A673 (cell line): ENCODE data around the gene ASPG. TPM values are rescaled to one million over a fixed set of nuclear protein-coding genes. Genes with fewer than 3 reads are reported as not detected.
A peak's percentile ranks its signal among the peaks of the same experiment; 100 is the strongest.

ENCODE experiments used
- BruUV-seq: library from RNA; stranded (reverse); fragments of 400-500 nt; replicated peaks from 2 replicates; lab custom pipeline; 2021; lab: Mats Ljungman, UMichigan
- CTCF ChIA-PET: fragments of 300-600 bp; sonication (Branson Sonifier 250); formaldehyde crosslinking; loops from one replicate; lab custom pipeline; 2022; ENCODE audit warnings: antibody characterized with exemption; lab: Charles Lee
- POLR2A ChIA-PET: fragments of 300-600 bp; sonication (Branson Sonifier 250); formaldehyde crosslinking; loops from one replicate; lab custom pipeline; 2022; ENCODE audit warnings: antibody characterized with exemption; ENCODE audit not compliant: low non-redundant PET; lab: Charles Lee
- DNase-seq: peaks from one replicate; pipeline ENCODE4 v3.0.0-alpha.2; 2015; ENCODE audit warnings: low spot score
- H3K27ac ChIP-seq: fragments of 200-600 bp; sonication (generic); 2 replicates; pipeline ENCODE4 v1.5.1; 2016; ENCODE audit warnings: mixed run types, low read depth, mild to moderate bottlenecking, mixed read lengths, antibody characterized with exemption, low read length; ENCODE audit not compliant: poor library complexity, severe bottlenecking
- H3K27me3 ChIP-seq: fragments of 200-600 bp; sonication (generic); replicated peaks from 2 replicates; pipeline ENCODE4 v1.6.1; 2017; ENCODE audit warnings: mixed run types, low read depth, mild to moderate bottlenecking, mixed read lengths, antibody characterized with exemption, low read length; ENCODE audit not compliant: insufficient read depth, poor library complexity
- H3K36me3 ChIP-seq: fragments of 200-600 bp; sonication (generic); 2 replicates; pipeline ENCODE4 v1.6.1; 2016; ENCODE audit warnings: mixed run types, mild to moderate bottlenecking, mixed read lengths, antibody characterized with exemption, low read length; ENCODE audit not compliant: insufficient read depth, poor library complexity, severe bottlenecking
- H3K4me1 ChIP-seq: fragments of 200-600 bp; sonication (generic); 2 replicates; pipeline ENCODE4 v1.6.1; 2017; ENCODE audit warnings: mixed run types, mild to moderate bottlenecking, mixed read lengths, antibody characterized with exemption, low read length; ENCODE audit not compliant: insufficient read depth, poor library complexity, severe bottlenecking
- H3K4me3 ChIP-seq: fragments of 200-600 bp; sonication (generic); 2 replicates; pipeline ENCODE4 v1.5.1; 2016; ENCODE audit warnings: low read depth, mixed run types, mild to moderate bottlenecking, mixed read lengths, low read length; ENCODE audit not compliant: poor library complexity, severe bottlenecking
- H3K9me3 ChIP-seq: fragments of 200-600 bp; sonication (generic); 2 replicates; pipeline ENCODE4 v1.6.1; 2016; ENCODE audit warnings: mixed run types, low read depth, mild to moderate bottlenecking, mixed read lengths, antibody characterized with exemption, low read length; ENCODE audit not compliant: poor library complexity, severe bottlenecking
- CTCF ChIP-seq: fragments of 300-800, 200-600 bp; sonication (generic); conservative IDR thresholded peaks from 2 replicates; pipeline ENCODE4 v1.5.1; 2017; ENCODE audit warnings: low read depth, mild to moderate bottlenecking, antibody characterized with exemption, low read length, moderate library complexity, mixed read lengths
- EZH2 ChIP-seq: fragments of 200-600 bp; sonication (generic); IDR thresholded peaks from 2 replicates; pipeline ENCODE4 v1.6.1; 2017; ENCODE audit warnings: borderline replicate concordance, low read depth, mild to moderate bottlenecking, mixed read lengths, antibody characterized with exemption, low read length; ENCODE audit not compliant: poor library complexity, severe bottlenecking
- intact Hi-C: fragments of 100-400 bp; cut with micrococcal nuclease; formaldehyde crosslinking; loops from one replicate; pipeline ENCODE4 v1.10.0; 2022; ENCODE audit not compliant: unreplicated experiment
- total RNA-seq: library from RNA; stranded (reverse); gene quantifications from 2 replicates; pipeline ENCODE4 v1.2.3, GENCODE V29; 2021

Gene ASPG
- total RNA-seq, 1 experiment from 2014 or later = not detected

DNA sequence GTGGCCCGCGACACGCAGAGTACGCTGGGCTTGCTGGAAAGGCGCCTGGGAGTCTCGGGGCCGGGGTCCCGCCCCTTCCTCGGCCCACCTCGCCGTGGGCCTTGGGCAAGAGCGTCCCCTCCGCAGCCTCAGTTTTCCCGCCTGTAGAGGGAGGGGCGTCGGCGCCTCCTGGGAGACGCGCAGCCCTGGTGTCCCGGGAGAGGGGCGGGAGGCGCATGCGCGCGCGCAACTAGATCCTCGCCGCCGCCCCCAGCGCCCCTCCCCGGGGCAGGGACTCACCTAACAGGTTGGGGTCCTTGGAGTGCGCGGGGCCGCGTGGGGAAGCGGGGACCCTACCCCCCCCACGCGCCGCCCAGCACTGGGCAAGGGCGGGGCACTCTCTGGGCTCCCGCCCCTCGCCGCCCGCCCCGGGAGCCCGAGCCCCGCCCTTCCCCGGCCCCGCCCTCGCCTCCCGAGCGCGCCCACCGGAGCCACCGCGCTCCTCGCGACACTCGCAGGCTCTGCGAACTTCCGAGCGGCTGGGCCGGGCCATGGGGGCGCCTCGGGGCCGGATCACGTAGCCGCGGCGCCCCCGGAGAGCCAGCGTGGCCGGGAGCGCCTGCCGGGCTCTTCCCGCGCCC is 52.7 kb downstream of the ASPG start, which contains the start of gene KIF26A:
Gene KIF26A, plus strand, starts transcription at position 490 of the 620 bp plus-strand sequence. CDS start 136 bp downstream, outside the sequence.
- Histone ChIP-seq H3K4me3 (peak within 1 kb of the TSS; percentile 73), H3K9me3 (no peaks in the 10 kb centered on the region), H3K27me3 (peaks cover 30% of the 10 kb centered on the region), H3K36me3 (no peaks in the 10 kb centered on the region), H3K4me1 (peaks cover 52% of the 10 kb centered on the region), H3K27ac (peak within 1 kb of the TSS; percentile 73)
- POLR2A ChIA-PET = no interaction called here
- TF ChIP-seq EZH2 = no peak
- no peak for TF ChIP-seq CTCF
- DNase-seq = peak; percentile 86
- intact Hi-C loops = loop anchor here (2.0 to 10.0 kb wide), 5 partner anchors 87 to 504 kb away; no protein-coding TSS in a partner anchor
- CTCF ChIA-PET = interaction anchor here (0.6 to 0.8 kb wide), 5 partner anchors 86 to 455 kb away, joined by 3 to 5 read pairs (median 3); no protein-coding TSS in a partner anchor
- no TSS peak for BruUV-seq

GRCh38 chr14:104138718-104139459 is 53.4 kb downstream of the ASPG start:
- BruUV-seq = no TSS peak
- no peaks in the 10 kb centered on the region for H3K9me3 ChIP-seq
- no peak for DNase-seq
- intact Hi-C loops = loop anchor here (2.0 to 10.0 kb wide), 5 partner anchors 86 to 503 kb away; no protein-coding TSS in a partner anchor
- H3K27ac ChIP-seq = peak overlapping the region; percentile 73
- CTCF ChIA-PET = no interaction called here
- H3K36me3 ChIP-seq = no peaks in the 10 kb centered on the region
- H3K4me1 ChIP-seq = peaks cover 52% of the 10 kb centered on the region
- POLR2A ChIA-PET = no interaction called here
- peaks cover 30% of the 10 kb centered on the region for H3K27me3 ChIP-seq
- no peak for TF ChIP-seq EZH2
- no peak for TF ChIP-seq CTCF
- peak overlapping the region; percentile 73 for H3K4me3 ChIP-seq

- POLR2A ChIA-PET = no interaction called here
These were observed 54.1 kb downstream of the ASPG start for GRCh38 chr14:104139460-104140212.

More at GRCh38 chr14:104139460-104140212, 54.1 kb downstream of the ASPG start:
- Histone ChIP-seq H3K4me1 (peaks cover 45% of the 10 kb centered on the region), H3K27ac (no peak overlapping the region), H3K4me3 (peak overlapping the region; percentile 73), H3K27me3 (peaks cover 26% of the 10 kb centered on the region), H3K36me3 (no peaks in the 10 kb centered on the region), H3K9me3 (no peaks in the 10 kb centered on the region)
- CTCF ChIA-PET = no interaction called here
- no TSS peak for BruUV-seq
- no peak for DNase-seq
- TF ChIP-seq EZH2 (no peak), CTCF (no peak)
- intact Hi-C loops = loop anchor here (2.0 to 10.0 kb wide), 5 partner anchors 85 to 503 kb away; no protein-coding TSS in a partner anchor
